HG02610 (cell line): Measurements from ENCODE around the gene ZNF248.
"Not testable (repeated sequence)": the region's sequence is repeated elsewhere in the genome, so short reads cannot be mapped to it uniquely, and the experiment has no call there.

Experiments
- ATAC-seq: cut with Tn5 transposase; IDR thresholded peaks from one replicate; pipeline ENCODE4 v1.9.1; 2021; ENCODE audit warnings: mild to moderate bottlenecking, moderate library complexity; ENCODE audit not compliant: unreplicated experiment

The ZNF248 gene

DNA sequence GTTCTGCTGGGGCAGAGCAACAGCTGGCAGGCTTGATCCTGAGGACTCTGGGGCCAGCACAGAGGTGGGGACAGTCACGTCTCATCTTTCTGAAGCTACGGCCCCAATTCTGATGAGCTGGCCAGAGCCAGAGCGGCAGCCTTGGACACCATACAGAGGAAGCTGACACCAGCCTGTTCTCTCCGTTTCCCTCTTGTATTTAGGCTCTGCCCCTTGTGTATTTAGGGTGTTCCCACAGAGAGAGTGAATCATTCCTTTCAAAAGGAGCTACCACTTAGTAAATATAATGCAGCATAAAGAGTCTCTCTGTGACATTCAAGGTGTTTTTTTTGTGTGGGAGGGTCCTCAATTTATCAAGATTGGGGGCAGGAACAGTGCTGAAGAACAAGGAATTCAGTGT, 109.2 kb downstream of the ZNF248 start:
- no peak for ATAC-seq

DNA sequence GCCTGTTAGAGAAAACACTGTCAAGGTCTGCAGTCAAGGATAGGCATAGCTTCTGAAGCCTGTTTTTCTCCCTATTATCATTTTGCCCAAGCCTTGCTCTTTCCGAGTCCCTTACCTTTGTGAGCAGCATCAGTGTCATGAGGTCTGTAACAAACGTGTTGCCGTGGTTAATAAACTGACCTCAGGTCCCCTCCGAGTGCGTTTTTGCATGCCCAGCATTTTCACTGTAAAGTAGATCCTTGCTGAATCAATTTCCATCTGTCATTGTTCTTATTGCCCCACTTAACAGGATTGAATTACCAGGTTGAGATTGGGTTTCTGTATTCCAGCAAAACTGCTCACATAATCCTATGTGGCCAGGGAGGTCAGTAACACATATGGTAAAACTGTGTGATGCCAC, 110.3 kb downstream of the ZNF248 start:
- ATAC-seq: no peak

DNA sequence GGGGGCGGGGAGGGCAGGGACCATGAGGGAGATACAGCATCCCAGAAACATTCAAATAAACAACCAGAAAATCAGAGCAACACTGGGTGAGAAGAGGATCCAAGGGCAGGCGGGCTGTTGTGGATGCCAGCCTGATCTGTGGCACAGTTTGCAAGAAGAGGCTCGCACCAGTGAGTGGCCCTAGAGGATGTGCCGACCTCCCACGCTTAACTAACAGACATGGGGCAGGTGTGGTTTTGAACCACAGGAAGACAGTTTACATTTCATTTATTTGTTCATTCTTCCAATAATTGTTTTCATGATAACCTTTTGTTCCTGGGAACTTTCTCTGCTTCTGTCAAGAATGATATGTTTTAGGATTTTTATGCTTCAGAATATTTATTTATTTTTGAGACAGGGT, 115.6 kb downstream of the ZNF248 start:
- ATAC-seq: no peak

DNA sequence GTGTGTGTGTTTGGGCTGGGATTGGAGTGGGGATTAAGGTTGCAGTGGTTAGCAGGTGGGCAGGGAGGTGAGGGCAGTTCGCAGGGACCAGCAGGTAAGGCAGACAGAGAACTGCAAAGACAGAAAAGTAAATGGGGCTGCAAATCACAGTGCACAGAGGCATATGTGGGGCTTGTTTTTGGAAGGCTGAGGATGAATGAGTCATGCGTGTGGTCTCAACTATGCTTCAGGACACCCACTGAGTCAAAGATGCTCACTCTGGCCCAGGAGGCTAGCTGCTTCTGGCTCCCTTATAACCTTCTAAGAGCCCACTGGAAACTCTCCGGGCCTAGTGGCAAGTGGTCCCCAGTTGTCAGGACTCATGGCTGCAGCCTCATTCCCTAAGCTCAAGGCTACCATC, 118.2 kb downstream of the ZNF248 start:
- no peak for ATAC-seq

- not testable (repeated sequence) for ATAC-seq
Measured at GRCh38 chr10:37738241-37738640, 119.2 kb downstream of the ZNF248 start.

- no peak for ATAC-seq
Measured at GRCh38 chr10:37737336-37737735, 120.1 kb downstream of the ZNF248 start.

- no peak for ATAC-seq
Measured at GRCh38 chr10:37736120-37736519, 121.3 kb downstream of the ZNF248 start.

- ATAC-seq: no peak
Measured at GRCh38 chr10:37734971-37735370, 122.4 kb downstream of the ZNF248 start.
